Stimulated activated CD8-positive, alpha-beta memory T cell treated with anti-CD3 and anti-CD28 coated beads, Interleukin-7, amount 100 ng/mL, for 4 hours (primary cell): ENCODE results near the gene PCDHGA2.
"Not testable (repeated sequence)": the region's sequence is repeated elsewhere in the genome, so short reads cannot be mapped to it uniquely, and the experiment has no call there.

Experiments
- DNase-seq, 2 donors: peaks; one replicate each; pipeline ENCODE4 v3.0.0-alpha.2; 2020; ENCODE audit warnings: low read depth in 2 of 2

PCDHGA2 gene

GRCh38 chr5:141346017-141346416 is 7.5 kb downstream of the PCDHGA2 start:
- DNase-seq: not testable (repeated sequence)

- DNase-seq: no peak
Measured at GRCh38 chr5:141349917-141350619, 11.5 kb downstream of the PCDHGA2 start, which contains the start of gene PCDHGB1. PCDHGB1 (plus strand) TSS chr5:141350099; CDS start chr5:141350261, 162 bp downstream.

GRCh38 chr5:141351591-141351990 is 13.0 kb downstream of the PCDHGA2 start:
- DNase-seq: no peak

- no peak for DNase-seq
Measured at GRCh38 chr5:141354900-141355469, 16.4 kb downstream of the PCDHGA2 start, which contains the start of gene PCDHGA4. PCDHGA4 (plus strand) TSS chr5:141355021; CDS start chr5:141355108, 87 bp downstream.

- DNase-seq: no peak
Measured at GRCh38 chr5:141355641-141356040, 17.1 kb downstream of the PCDHGA2 start.

GRCh38 chr5:141356133-141356532 is 17.6 kb downstream of the PCDHGA2 start:
- DNase-seq: no peak

- no peak for DNase-seq
Measured at GRCh38 chr5:141356950-141357349, 18.4 kb downstream of the PCDHGA2 start.

- DNase-seq: no peak
Measured at GRCh38 chr5:141359790-141360426, 21.3 kb downstream of the PCDHGA2 start, which contains the start of gene PCDHGB2. PCDHGB2 (plus strand) TSS chr5:141359994; CDS start chr5:141360136, 142 bp downstream.

GRCh38 chr5:141360685-141361084 is 22.1 kb downstream of the PCDHGA2 start:
- DNase-seq: no peak

- DNase-seq: no peak
Measured at GRCh38 chr5:141362719-141363118, 24.2 kb downstream of the PCDHGA2 start.

- no peak for DNase-seq
Measured at GRCh38 chr5:141363952-141364660, 25.5 kb downstream of the PCDHGA2 start, which contains the start of gene PCDHGA5. PCDHGA5 (plus strand) TSS chr5:141364162; CDS start chr5:141364331, 169 bp downstream.

GRCh38 chr5:141366016-141366896 is 27.7 kb downstream of the PCDHGA2 start:
- DNase-seq: no peak

GRCh38 chr5:141369994-141370848 is 31.7 kb downstream of the PCDHGA2 start, which contains the start of gene PCDHGB3:
PCDHGB3 (plus strand) TSS chr5:141370242; CDS start chr5:141370395, 153 bp downstream.
- no peak for DNase-seq

GRCh38 chr5:141371572-141372475 is 33.3 kb downstream of the PCDHGA2 start:
- no peak for DNase-seq

- DNase-seq: no peak
Measured at GRCh38 chr5:141373673-141374317, 35.2 kb downstream of the PCDHGA2 start, which contains the start of gene PCDHGA6. PCDHGA6 (plus strand) TSS chr5:141373891; CDS start chr5:141374084, 193 bp downstream.

- DNase-seq: no peak
Measured at GRCh38 chr5:141374627-141375026, 36.1 kb downstream of the PCDHGA2 start.

GRCh38 chr5:141375444-141376155 is 37.0 kb downstream of the PCDHGA2 start:
- not testable (repeated sequence) for DNase-seq
